ENCODE data around the gene ZNF774.

DNA sequence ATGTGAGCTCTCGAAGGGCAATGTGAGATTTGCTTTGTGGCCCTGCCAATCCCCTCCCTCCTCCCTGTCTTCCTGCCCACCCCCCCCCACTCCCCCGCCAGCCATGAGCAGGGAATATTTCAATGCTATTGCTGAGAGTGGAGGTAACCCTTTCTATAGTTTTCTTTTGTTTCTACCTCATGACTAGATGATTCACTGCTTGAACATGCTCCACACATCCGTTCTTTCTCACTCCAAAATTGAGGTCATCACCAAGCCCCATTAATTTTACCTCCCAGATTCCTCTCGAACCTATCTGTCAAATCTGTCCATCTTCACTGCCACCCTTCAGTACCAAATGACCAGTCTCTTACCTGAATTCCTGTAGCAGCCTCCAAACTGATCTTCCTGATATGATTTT is 12.2 kb downstream of the ZNF774 start:
- TF ChIP-seq, protein P1, sequence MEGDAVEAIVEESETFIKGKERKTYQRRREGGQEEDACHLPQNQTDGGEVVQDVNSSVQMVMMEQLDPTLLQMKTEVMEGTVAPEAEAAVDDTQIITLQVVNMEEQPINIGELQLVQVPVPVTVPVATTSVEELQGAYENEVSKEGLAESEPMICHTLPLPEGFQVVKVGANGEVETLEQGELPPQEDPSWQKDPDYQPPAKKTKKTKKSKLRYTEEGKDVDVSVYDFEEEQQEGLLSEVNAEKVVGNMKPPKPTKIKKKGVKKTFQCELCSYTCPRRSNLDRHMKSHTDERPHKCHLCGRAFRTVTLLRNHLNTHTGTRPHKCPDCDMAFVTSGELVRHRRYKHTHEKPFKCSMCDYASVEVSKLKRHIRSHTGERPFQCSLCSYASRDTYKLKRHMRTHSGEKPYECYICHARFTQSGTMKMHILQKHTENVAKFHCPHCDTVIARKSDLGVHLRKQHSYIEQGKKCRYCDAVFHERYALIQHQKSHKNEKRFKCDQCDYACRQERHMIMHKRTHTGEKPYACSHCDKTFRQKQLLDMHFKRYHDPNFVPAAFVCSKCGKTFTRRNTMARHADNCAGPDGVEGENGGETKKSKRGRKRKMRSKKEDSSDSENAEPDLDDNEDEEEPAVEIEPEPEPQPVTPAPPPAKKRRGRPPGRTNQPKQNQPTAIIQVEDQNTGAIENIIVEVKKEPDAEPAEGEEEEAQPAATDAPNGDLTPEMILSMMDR (IDR thresholded peaks at IDR 0.05), result no peak
- TF ChIP-seq ZFX (IDR thresholded peaks at IDR 0.05; ENCODE audit: borderline replicate concordance), result no peak
